GM12878 (cell line): ENCODE results near the gene NPPB. TPM values are rescaled to one million over a fixed set of nuclear protein-coding genes. Genes with fewer than 3 reads are reported as not detected.
"Not testable (repeated sequence)": the region's sequence is repeated elsewhere in the genome, so short reads cannot be mapped to it uniquely, and the experiment has no call there.

Source experiments
- ATAC-seq: fragments of 200-7000 bp; cut with Tn5 transposase; 3 replicates; pipeline ENCODE4 v1.9.1; 2020; ENCODE audit warnings: mild to moderate bottlenecking, moderate library complexity
- BruUV-seq: library from RNA; stranded (reverse); fragments of 400-500 nt; replicated peaks from 2 replicates; lab custom pipeline; 2021; lab: Mats Ljungman, UMichigan
- CTCF ChIA-PET: fragments of 300-600 bp; sonication (Branson Sonifier 250); formaldehyde crosslinking; extraction: SDS; loops from one replicate; lab custom pipeline; 2021; ENCODE audit warnings: inconsistent platforms; lab: Yijun Ruan, JAX
- POLR2A ChIA-PET: fragments of 350-600 bp; formaldehyde crosslinking; extraction: SDS; loops from one replicate; lab custom pipeline; 2021; ENCODE audit warnings: inconsistent platforms; lab: Charles Lee
- RAD21 ChIA-PET: fragments of 300-600 bp; sonication (Branson Sonifier 250); formaldehyde crosslinking; loops from one replicate; lab custom pipeline; 2023; ENCODE audit warnings: antibody characterized with exemption; ENCODE audit not compliant: unreplicated experiment; lab: Charles Lee
- SMC1A ChIA-PET: fragments of 300-600 bp; sonication (Branson Sonifier 250); formaldehyde crosslinking; loops from one replicate; lab custom pipeline; 2023; ENCODE audit not compliant: unreplicated experiment, uncharacterized antibody; lab: Charles Lee
- DNase-seq: peaks from one replicate; pipeline ENCODE4 v3.0.0-alpha.2; 2011; ENCODE audit warnings: low read depth, low spot score
- FAIRE-seq: peaks from 3 replicates; lab custom pipeline; 2011; peaks lifted over from hg19 to GRCh38; lab: Jason Lieb, UNC
- H2AFZ ChIP-seq: 2 replicates; pipeline ENCODE4 v1.6.0; 2011; ENCODE audit warnings: low read depth, low read length, control low read depth; ENCODE audit not compliant: control insufficient read depth
- H3K27ac ChIP-seq: 2 replicates; pipeline ENCODE4 v1.5.1; 2011; ENCODE audit warnings: control low read depth; ENCODE audit not compliant: control insufficient read depth, insufficient read depth
- H3K27me3 ChIP-seq, 2 experiments: replicated peaks in 1 of 2; 2 replicates each; pipeline versions ENCODE4 v1.6.0 to v1.6.1; 2011; ENCODE audit warnings: low read length in 1 of 2; ENCODE audit not compliant: control insufficient read depth in 2 of 2, insufficient read depth in 2 of 2
- H3K36me3 ChIP-seq, 2 experiments: 2 replicates each; pipeline ENCODE4 v1.5.1; 2011; ENCODE audit warnings: low read length in 1 of 2; ENCODE audit not compliant: control insufficient read depth in 2 of 2, insufficient read depth in 2 of 2
- H3K4me1 ChIP-seq: 2 replicates; pipeline ENCODE4 v1.6.1; 2011; ENCODE audit warnings: mild to moderate bottlenecking, low read length, moderate library complexity, mixed read lengths; ENCODE audit not compliant: control insufficient read depth, insufficient read depth
- H3K4me2 ChIP-seq: 2 replicates; pipeline ENCODE4 v1.6.0; 2011; ENCODE audit warnings: control low read depth; ENCODE audit not compliant: control insufficient read depth, insufficient read depth
- H3K4me3 ChIP-seq: fragments of 200-600 bp; sonication (generic); 2 replicates; pipeline ENCODE4 v1.5.1; 2016
- H3K79me2 ChIP-seq: 2 replicates; pipeline ENCODE4 v1.6.0; 2011; ENCODE audit warnings: low read length; ENCODE audit not compliant: control insufficient read depth, insufficient read depth
- H3K9ac ChIP-seq: 2 replicates; pipeline ENCODE4 v1.8.0; 2011; ENCODE audit warnings: low read length, control low read depth, mixed read lengths; ENCODE audit not compliant: control insufficient read depth, insufficient read depth
- H3K9me3 ChIP-seq: replicated peaks from 3 replicates; pipeline ENCODE4 v1.5.1; 2011; ENCODE audit warnings: mild to moderate bottlenecking, low read length; ENCODE audit not compliant: control insufficient read depth, insufficient read depth
- H4K20me1 ChIP-seq: 2 replicates; pipeline ENCODE4 v1.6.0; 2011; ENCODE audit not compliant: control insufficient read depth, insufficient read depth
- BMI1 ChIP-seq: fragments of 450-650 bp; IDR thresholded peaks from 2 replicates; pipeline ENCODE4 v1.6.1; 2016; ENCODE audit warnings: mild to moderate bottlenecking, moderate library complexity, borderline replicate concordance
- TAF1 ChIP-seq: IDR thresholded peaks from 2 replicates; pipeline ENCODE4 v1.6.1; 2011; ENCODE audit warnings: mild to moderate bottlenecking, low read depth, low read length, borderline replicate concordance
- WGBS: methylation state at CpG from one replicate; pipeline ENCODE4 v1.1.6; 2016; ENCODE audit warnings: low lambda C conversion rate; ENCODE audit not compliant: insufficient replicate concordance, insufficient coverage; ENCODE audit errors: missing lambda C conversion rate; 5-methylcytosine and 5-hydroxymethylcytosine counted together
- in situ Hi-C: fragments of 300-500 bp; cut with MboI; formaldehyde crosslinking; loops from 9 replicates; pipeline ENCODE4 v1.14.3; 2018; ENCODE audit warnings: mixed read lengths
- intact Hi-C: fragments of 100-400 bp; cut with micrococcal nuclease; formaldehyde crosslinking; loops from one replicate; pipeline ENCODE4 v1.14.2; 2022; ENCODE audit not compliant: unreplicated experiment
- polyA plus RNA-seq, 11 experiments: library from polyadenylated mRNA; depleted of rRNA in 4 of 11; unstranded in 6 of 11; stranded (reverse) in 5 of 11; fragments of >200 nt; fragmentation: Nextera tagmentation in 4 of 11; fragmentation: Illumina TruSeq in 1 of 11; extraction: Ambion mirVana in 4 of 11; extraction: Trizol in 1 of 11; gene quantifications; 1 replicate in 1 of 11; 2 replicates in 10 of 11; pipeline versions ENCODE4 v1.2.1 to v1.2.3, GENCODE V29; 2011 to 2016; ENCODE audit warnings: inconsistent platforms in 2 of 11, missing spikeins in 2 of 11, low read depth in 1 of 11
- total RNA-seq, 4 experiments: library from RNA; depleted of rRNA in 3 of 4; stranded (reverse); fragments of >200 nt in 3 of 4; fragmentation: Illumina TruSeq in 1 of 4; extraction: Trizol in 1 of 4; gene quantifications; 2 replicates each; pipeline versions ENCODE4 v1.2.1 to v1.2.3, GENCODE V29; 2013 to 2021
- TF ChIP-seq, protein P1 (sequence below): fragments of 450-650 bp; IDR thresholded peaks from 2 replicates; pipeline ENCODE4 v1.6.1; 2016; ENCODE audit warnings: mild to moderate bottlenecking

The NPPB gene
- total and polyA plus RNA-seq, 10 of the 15 experiments (the other 5 are each of a cell fraction or from before 2014, with no cell fraction given): not detected

DNA sequence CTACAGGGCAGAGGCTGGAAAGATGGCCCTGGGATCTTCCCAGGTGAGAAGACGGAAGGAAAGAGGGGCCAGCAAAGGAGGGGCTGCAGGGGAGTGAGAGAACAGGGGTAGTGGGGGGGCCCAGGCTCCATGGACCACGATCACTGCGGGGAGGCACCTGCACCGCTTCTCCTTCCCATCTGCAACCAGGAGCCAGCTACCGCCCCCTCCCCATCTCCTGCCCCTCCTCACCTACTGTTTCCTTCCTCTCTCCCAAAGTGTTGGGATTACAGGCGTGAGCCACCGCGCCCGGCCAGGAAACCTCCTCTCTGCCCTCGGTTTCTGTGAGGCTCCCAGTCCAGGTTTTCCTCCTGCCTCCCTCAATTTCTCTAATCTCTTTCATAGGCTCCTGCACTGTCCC is 48.1 kb upstream of the NPPB start (continued):
- TF ChIP-seq, protein P1, sequence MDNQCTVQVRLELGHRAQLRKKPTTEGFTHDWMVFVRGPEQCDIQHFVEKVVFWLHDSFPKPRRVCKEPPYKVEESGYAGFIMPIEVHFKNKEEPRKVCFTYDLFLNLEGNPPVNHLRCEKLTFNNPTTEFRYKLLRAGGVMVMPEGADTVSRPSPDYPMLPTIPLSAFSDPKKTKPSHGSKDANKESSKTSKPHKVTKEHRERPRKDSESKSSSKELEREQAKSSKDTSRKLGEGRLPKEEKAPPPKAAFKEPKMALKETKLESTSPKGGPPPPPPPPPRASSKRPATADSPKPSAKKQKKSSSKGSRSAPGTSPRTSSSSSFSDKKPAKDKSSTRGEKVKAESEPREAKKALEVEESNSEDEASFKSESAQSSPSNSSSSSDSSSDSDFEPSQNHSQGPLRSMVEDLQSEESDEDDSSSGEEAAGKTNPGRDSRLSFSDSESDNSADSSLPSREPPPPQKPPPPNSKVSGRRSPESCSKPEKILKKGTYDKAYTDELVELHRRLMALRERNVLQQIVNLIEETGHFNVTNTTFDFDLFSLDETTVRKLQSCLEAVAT: no peak
- no peak for TF ChIP-seq TAF1

DNA sequence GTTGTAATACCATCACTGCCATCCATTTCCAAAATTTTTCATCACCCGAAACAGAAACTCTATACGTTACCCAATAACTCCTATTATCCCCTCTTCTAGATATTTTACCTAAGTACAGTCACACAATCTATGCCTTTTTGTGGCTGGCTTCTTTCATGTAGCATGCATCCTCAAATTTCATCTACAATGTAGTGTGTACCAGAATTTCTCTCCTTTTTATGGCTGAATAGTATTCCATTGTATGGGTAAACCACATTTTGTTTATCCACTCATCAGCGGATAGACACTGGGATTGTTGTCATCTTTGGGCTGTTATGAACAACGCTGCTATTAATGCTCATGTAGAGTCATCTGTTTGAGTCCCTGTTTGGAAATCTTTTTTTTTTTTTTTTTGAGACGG is 46.2 kb upstream of the NPPB start:
- ATAC-seq (no peak), DNase-seq (no peak), FAIRE-seq (no peak)
- ChIA-PET POLR2A (interaction anchor here (0.7 kb wide), 1 partner anchor 64 kb away, joined by 3 read pairs; no protein-coding TSS in a partner anchor), SMC1A (no interaction called here), CTCF (no interaction called here), RAD21 (no interaction called here)
- Histone ChIP-seq H3K4me2 (no peak overlapping the region), H3K27me3 (no peaks in the 10 kb centered on the region), H3K27ac (no peak overlapping the region), H3K9me3 (no peaks in the 10 kb centered on the region), H3K4me3 (no peak overlapping the region), H3K4me1 (no peaks in the 10 kb centered on the region), H3K79me2 (no peaks in the 10 kb centered on the region), H3K36me3 (no peaks in the 10 kb centered on the region), H3K9ac (no peak overlapping the region), H4K20me1 (no peaks in the 10 kb centered on the region), H2AFZ (no peak overlapping the region)
- in situ Hi-C loops (no loop called here), intact Hi-C loops (loop anchor here (5.0 to 10.0 kb wide), 2 partner anchors 162 to 1430 kb away; partner anchors contain the start of genes DFFA and PEX14)
- WGBS: 93% methylated on average over 4 of the region's 5 CpGs
- no TSS peak for BruUV-seq
- no peak for TF ChIP-seq BMI1

DNA sequence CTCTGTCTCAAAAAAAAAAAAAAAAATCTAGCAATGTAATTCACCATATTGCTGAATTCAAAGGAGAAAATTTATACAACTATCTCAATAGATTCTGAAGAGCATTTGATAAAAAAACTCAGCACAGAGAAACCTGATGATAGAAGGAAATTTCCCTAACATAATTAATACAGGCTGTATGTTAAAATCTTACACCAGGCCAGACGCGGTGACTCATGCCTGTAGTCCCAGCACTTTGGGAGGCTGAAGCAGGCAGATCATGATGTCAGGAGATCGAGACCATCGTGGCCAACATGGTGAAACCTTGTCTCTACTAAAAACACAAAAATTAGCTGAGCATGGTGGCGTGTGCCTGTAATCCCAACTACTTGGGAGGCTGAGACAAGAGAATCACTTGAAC is 45.4 kb upstream of the NPPB start:
- H2AFZ ChIP-seq, H4K20me1 ChIP-seq, H3K27me3 ChIP-seq, H3K27ac ChIP-seq, H3K4me3 ChIP-seq, H3K4me1 ChIP-seq, H3K4me2 ChIP-seq, BruUV-seq, H3K9ac ChIP-seq, in situ Hi-C loops, H3K9me3 ChIP-seq, H3K79me2 ChIP-seq, CTCF ChIA-PET, H3K36me3 ChIP-seq, ATAC-seq, DNase-seq, RAD21 ChIA-PET, FAIRE-seq: not testable (repeated sequence)
- SMC1A ChIA-PET: interaction anchor here (1.3 kb wide), 1 partner anchor 31 kb away, joined by 3 read pairs; the partner anchor contains the start of gene PLOD1
- POLR2A ChIA-PET: interaction anchor here (0.7 kb wide), 1 partner anchor 65 kb away, joined by 3 read pairs; no protein-coding TSS in a partner anchor
- intact Hi-C loops: loop anchor here (10.0 kb wide), 1 partner anchor 1429 kb away; the partner anchor contains the start of genes DFFA and PEX14
- 61% methylated on average over 5 of the region's 5 CpGs for WGBS
